Measurements from ENCODE around the gene ACSF3. TPM values are rescaled to one million over a fixed set of nuclear protein-coding genes. Genes with fewer than 3 reads are reported as not detected.

ACSF3 gene
- total RNA-seq, result 59.6 and 78.0 TPM in 2 replicates

DNA sequence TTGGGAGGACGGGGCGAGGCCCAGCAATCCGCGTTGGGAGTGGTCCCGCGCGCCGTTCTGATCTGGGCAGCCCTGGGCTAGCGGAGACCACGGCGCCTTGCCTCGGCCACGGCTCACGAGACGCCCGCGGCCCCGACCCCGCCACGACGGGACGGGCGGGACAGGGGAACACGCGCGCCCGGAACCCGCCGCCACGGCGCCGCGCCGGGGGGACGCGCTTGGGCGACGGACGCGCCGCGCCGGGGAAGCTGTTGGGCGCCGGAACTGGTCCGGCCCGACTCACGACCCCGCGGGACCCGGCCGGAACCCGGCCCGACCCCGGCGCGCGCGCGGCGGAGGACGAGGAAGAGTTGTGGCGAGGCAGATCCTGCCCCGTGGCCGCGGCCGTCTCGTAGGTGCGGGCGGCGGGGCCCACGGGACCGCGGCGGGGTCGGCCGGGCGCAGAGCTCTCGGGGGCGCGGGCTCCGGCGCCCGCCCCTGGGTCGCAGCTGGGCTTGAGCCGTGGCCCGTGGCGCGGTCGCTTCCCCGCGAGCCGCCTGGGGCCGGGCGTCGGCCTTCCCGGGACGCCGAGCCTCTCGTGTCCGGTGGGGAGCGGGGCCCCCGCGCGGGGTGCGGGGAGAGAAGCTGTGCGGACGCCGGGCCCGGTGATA lies at the start of gene ACSF3:
TSS of gene ACSF3 (plus strand) at position 251 of the 650 bp plus-strand sequence. CDS start 6,830 bp downstream, outside the sequence.
- peaks cover 46% of the 10 kb centered on the region for H3K4me1 Mint-ChIP-seq
- intact Hi-C loops (cut with micrococcal nuclease), result loop anchor here (2.0 kb wide), 2 partner anchors 21 to 61 kb away; no protein-coding TSS in a partner anchor
- peak within 1 kb of the TSS; percentile 97 for H3K4me3 Mint-ChIP-seq
- POLR2A ChIA-PET, result interaction anchor here (0.6 to 2.1 kb wide), 15 partner anchors 16 to 524 kb away, joined by 3 to 16 read pairs (median 4); partner anchors contain the start of genes GALNS, TRAPPC2L, ZC3H18 and ZNF778
- H3K36me3 Mint-ChIP-seq (ENCODE audit: low read depth), result peaks cover 9% of the 10 kb centered on the region
- H3K9me3 Mint-ChIP-seq, result no peaks in the 10 kb centered on the region
- CTCF ChIA-PET, result no interaction called here
- TF ChIP-seq, protein P1, sequence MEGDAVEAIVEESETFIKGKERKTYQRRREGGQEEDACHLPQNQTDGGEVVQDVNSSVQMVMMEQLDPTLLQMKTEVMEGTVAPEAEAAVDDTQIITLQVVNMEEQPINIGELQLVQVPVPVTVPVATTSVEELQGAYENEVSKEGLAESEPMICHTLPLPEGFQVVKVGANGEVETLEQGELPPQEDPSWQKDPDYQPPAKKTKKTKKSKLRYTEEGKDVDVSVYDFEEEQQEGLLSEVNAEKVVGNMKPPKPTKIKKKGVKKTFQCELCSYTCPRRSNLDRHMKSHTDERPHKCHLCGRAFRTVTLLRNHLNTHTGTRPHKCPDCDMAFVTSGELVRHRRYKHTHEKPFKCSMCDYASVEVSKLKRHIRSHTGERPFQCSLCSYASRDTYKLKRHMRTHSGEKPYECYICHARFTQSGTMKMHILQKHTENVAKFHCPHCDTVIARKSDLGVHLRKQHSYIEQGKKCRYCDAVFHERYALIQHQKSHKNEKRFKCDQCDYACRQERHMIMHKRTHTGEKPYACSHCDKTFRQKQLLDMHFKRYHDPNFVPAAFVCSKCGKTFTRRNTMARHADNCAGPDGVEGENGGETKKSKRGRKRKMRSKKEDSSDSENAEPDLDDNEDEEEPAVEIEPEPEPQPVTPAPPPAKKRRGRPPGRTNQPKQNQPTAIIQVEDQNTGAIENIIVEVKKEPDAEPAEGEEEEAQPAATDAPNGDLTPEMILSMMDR (IDR thresholded peaks at IDR 0.05), result no peak
- peak; percentile 77 for DNase-seq
- H3K27me3 Mint-ChIP-seq, result peaks cover 16% of the 10 kb centered on the region
- H3K27ac Mint-ChIP-seq, result peak within 1 kb of the TSS; percentile 93
- peak; percentile 72 for ATAC-seq (ENCODE audit: low read depth)

DNA sequence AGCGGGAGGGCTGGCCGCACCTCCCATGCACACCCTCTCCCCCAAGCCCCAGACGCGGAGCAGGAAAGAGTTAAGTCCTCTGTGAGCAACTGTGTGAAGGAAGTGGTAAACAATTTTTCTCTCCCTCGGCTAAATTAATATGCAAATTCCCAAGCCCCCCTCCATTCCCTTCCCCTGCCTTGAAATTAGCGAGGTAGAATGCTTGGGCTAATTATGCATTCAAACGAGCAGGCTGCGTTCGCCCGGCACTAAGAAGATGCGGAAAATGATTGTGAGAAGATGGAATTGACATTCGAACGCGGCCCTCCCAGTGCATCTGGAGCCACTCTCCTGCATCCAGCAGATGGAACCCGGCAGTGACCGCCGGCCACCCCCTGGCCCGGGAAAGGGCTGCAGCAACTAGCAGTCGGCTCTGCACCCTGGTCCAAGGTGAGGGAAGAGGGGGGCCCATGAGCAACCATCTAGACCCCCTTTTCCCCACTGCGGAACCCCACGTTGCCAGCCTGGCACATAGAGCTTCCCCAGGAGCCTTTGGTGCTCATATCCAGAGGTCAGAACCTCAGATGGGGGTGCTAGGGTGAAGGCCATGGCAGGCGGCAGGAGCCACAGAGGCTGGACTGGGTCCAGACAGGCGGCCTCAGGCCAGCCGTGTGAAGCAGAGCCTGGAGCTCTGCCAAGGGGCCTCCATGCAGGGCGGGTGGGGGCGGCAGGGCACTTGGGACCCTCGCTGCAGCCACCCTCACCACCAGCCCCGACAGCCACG lies 49.1 kb upstream of the ACSF3 start:
- CTCF ChIA-PET, result no interaction called here
- TF ChIP-seq, protein P1 (IDR thresholded peaks at IDR 0.05), result no peak
- POLR2A ChIA-PET, result no interaction called here
- peaks cover 3% of the 10 kb centered on the region for H3K27me3 Mint-ChIP-seq
- H3K27ac Mint-ChIP-seq, result no peak overlapping the region
- no peaks in the 10 kb centered on the region for H3K4me1 Mint-ChIP-seq
- intact Hi-C loops (cut with micrococcal nuclease), result no loop called here
- H3K9me3 Mint-ChIP-seq, result peaks cover 3% of the 10 kb centered on the region
- ATAC-seq (ENCODE audit: low read depth) (no peak), DNase-seq (no peak)
- H3K36me3 Mint-ChIP-seq (ENCODE audit: low read depth), result no peaks in the 10 kb centered on the region
- H3K4me3 Mint-ChIP-seq, result no peak overlapping the region

DNA sequence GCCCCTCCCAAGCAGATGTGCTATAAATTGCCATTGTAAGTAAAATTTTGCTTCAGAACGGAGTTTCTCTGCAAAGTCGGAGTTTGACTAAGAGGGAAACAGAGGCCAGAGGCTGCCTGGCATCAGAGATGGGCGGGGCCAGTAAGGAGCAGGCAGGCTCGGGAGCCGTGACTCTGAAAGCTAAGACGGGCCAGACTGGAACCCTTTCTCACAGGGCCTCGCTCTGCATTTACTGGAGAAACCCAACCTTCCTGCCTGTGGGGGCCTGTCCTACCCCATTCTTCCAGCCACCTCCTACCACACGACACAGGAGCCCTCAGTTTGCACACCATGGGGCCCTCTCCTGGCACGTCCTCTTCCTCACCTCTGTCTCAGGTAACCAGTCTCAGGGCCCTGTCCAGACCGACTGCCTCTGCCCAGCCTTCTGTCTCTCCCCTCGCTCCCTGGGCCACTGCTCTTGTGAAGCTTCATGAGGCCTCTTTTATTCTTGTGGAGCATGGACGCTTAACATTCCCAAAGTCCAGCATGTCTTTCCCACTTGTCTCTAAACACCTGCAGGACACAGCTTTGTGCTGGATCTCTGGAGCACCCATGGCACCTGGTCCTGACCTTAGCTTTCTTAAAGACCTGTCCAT lies 48.4 kb upstream of the ACSF3 start:
- no peak for DNase-seq
- peaks cover 3% of the 10 kb centered on the region for H3K9me3 Mint-ChIP-seq
- no peaks in the 10 kb centered on the region for H3K36me3 Mint-ChIP-seq (ENCODE audit: low read depth)
- POLR2A ChIA-PET, result no interaction called here
- H3K4me1 Mint-ChIP-seq, result no peaks in the 10 kb centered on the region
- intact Hi-C loops (cut with micrococcal nuclease), result no loop called here
- peaks cover 3% of the 10 kb centered on the region for H3K27me3 Mint-ChIP-seq
- no peak for ATAC-seq (ENCODE audit: low read depth)
- TF ChIP-seq, protein P1 (IDR thresholded peaks at IDR 0.05), result no peak
- H3K4me3 Mint-ChIP-seq, result no peak overlapping the region
- CTCF ChIA-PET, result no interaction called here
- no peak overlapping the region for H3K27ac Mint-ChIP-seq

DNA sequence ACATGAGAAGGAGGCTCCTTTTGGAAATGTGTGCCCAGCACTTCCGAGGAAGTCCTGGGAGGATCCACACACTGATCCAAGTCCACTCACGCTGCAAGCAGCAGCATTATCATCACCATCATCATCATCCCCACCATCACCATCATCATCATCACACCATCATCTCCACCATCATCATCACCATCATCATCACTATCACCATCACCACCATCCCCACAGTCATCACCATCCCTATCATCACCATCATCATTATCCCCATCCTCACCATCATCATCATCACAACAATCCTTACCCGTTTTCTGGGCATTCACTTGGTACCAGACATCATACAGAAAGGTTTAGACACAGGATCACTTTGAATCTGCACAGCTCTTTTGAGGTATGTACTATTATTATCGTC lies 47.8 kb upstream of the ACSF3 start:
- TF ChIP-seq, protein P1 (IDR thresholded peaks at IDR 0.05), result no peak
- no peak for DNase-seq
- no peak overlapping the region for H3K27ac Mint-ChIP-seq
- H3K36me3 Mint-ChIP-seq (ENCODE audit: low read depth), result no peaks in the 10 kb centered on the region
- intact Hi-C loops (cut with micrococcal nuclease), result no loop called here
- ChIA-PET CTCF (no interaction called here), POLR2A (no interaction called here)
- no peak for ATAC-seq (ENCODE audit: low read depth)
- no peak overlapping the region for H3K4me3 Mint-ChIP-seq
- peaks cover 3% of the 10 kb centered on the region for H3K27me3 Mint-ChIP-seq
- no peaks in the 10 kb centered on the region for H3K4me1 Mint-ChIP-seq
- peaks cover 3% of the 10 kb centered on the region for H3K9me3 Mint-ChIP-seq

DNA sequence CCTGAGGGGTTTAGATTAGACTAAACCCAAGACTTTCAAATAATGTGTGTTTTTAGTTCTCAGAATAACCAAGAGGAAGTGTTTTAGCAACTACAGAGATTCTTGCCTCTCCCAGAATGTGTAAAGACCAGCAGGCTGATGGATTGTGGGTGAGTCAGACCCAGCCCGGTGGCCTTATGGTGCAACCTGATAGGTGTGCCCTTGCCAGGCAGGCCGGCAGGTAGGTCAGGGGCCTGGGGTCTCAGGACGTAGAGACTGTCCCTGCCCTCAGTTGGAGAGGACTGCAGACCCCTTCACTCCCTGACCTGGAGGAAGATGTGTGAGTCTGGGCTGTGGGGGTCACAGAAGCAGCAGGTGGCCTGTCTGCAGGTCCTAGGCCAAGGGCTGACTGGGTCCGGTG lies 47.2 kb upstream of the ACSF3 start:
- Mint-ChIP-seq H3K4me3 (no peak overlapping the region), H3K36me3 (ENCODE audit: low read depth) (no peaks in the 10 kb centered on the region), H3K27me3 (peaks cover 3% of the 10 kb centered on the region), H3K4me1 (no peaks in the 10 kb centered on the region), H3K9me3 (peaks cover 3% of the 10 kb centered on the region), H3K27ac (no peak overlapping the region)
- ChIA-PET CTCF (no interaction called here), POLR2A (no interaction called here)
- intact Hi-C loops (cut with micrococcal nuclease), result no loop called here
- TF ChIP-seq, protein P1 (IDR thresholded peaks at IDR 0.05), result no peak
- ATAC-seq (ENCODE audit: low read depth), result no peak
- no peak for DNase-seq

All from activated B cell treated with CpG ODN at 0.5 μM for 24 hours (primary cell).